ENCODE data around the gene IRF7.

The IRF7 gene

DNA sequence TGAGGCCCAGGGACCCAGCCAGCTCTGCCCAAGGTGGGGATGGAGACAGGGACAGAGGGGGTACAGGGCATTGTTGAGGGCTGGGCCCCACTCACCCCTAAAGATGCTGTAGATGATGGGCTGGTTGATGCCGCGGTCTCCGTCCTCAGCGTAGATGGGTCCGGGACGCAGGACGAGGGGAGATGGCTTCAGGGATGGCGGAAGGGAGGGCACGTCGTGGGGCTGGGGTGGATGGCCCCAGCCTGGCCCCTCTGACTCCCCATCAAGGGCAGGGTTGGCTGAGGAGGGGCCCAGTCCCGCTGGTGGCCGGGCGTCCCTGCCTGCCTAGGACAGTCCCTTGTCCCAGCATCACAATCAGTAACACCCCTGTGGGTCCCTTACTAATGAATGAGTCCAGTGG lies 4.5 kb upstream of the IRF7 start:
- no peak for DNase-seq

DNA sequence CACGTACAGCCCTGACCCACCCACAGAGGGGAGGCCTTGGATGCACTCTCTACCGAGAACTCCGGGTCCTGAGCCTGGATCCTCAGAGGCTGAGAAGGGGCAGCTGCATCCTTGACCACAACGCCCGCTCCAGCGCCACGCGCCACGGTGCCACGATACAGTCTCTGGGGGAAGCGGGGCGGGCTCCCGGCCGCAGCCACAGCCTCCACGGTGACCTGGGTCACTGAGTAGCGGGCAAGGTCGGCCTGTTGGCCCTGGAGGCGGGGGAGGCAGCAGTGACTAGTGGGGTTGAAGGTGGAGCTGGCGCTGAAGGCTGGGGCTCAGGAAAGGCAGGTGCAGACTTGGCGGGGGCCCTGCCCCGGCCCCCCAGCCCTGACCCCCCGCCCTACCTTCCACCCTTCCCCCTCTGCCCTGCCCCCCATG lies 3.9 kb upstream of the IRF7 start:
- no peak for DNase-seq

DNA sequence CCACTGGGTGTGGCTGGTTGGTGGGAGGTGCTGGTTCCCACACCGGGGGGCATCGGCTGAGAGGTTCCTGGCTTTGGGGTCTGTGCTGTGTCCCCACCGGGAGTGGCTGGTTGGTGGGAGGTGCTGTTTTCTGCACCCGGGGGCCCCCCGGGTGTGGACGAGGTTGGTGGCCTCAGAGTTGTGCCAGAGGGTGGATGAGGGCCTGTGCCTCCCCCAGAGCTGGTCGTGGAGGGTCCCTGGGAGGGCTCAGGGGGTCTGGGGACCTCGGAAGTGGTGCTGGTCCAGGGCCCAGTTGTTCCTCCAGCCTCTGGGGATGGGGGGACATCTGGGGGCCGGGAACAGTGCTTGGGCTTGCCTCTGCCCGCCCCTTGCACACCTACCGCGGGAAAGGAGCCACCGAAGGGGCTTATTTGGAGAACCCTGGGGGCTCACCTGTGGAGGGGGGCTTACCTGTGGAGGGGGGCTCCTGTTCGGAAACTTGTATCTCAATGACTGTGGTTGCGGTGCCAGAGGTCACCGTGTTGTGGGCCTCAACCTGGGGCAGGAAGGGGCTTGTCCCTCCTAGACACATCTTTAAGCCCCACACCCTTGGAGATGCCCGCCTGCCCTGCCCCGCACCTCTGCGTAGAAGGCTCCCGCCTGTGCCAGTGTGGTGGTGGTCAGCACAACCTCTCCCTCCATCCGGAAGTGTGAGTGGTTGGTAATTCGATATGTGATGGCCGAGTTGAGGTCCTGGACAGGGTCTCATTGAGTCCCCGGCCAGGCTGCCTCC lies 3.3 kb upstream of the IRF7 start:
- no peak for DNase-seq

DNA sequence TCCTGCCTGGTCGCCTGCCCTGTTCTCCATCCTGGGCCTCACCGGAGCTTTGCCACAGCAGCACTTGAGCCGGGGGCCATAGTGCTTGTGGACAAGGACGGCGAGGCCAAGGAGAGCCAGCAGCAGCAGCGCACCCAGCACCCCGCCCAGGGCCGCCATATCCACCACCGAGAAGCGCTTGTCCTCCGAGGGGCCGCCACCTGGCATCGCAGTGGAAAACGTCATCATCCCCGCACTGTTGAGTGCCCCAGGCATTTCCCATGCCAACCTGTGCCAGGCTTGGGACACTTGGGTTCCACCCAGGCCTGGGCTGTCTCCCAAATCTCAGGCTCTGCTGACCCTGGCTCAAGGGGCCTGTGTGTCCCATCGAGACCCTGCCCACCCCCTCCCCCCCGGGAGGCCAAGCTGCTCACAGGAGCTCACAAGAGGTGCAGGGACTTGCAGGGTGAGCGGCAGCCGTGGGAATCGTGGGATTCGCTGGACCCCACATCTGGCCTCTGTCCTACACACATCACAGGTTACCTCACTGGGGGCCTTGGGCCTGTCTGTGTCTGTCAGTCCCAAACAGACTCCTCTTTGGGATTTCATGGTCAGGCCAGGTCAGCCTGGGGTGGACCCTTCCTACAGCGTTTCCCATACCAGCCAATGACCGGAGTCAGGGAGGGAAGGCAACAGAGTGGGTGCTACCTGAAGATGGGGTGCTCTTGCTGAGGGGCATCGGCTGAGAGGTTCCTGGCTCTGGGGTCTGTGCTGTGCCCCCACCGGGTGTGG lies 2.3 kb upstream of the IRF7 start:
- no peak for DNase-seq

DNA sequence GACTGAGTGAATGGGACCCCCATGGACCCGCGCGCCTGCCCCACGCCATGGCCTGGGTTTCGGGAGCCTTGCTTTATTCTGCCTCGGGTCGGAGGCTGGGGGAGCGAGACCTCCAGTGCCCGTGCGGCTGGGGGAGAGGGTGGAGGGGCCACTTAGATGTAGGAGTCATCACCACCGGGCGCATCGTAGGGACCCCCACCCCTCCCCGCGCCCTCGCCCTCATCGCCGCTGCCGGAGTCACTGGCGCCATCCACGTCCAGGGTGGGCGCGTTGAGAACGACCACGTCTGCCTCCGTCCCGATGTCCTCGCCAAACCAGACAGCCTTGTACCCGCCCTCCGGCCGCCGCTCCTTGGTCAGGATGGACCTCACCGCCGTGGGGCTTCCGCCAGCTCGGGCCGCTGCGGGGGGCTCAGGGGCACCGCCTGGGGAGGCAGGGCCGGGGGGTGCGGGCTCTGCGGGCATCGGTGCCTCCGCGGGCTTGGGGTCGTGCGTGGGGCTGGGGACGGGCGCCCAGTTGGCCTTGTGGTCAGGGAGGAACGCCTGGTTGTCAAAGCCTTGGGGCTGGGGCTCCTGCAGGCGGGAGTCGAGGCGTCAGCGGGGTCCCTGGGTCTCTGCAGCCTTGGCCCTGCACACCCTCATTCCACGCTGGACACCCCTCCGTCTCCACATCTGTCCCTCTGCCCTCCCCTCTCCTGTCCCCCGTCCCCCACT lies 1.6 kb upstream of the IRF7 start:
- no peak for DNase-seq

DNA sequence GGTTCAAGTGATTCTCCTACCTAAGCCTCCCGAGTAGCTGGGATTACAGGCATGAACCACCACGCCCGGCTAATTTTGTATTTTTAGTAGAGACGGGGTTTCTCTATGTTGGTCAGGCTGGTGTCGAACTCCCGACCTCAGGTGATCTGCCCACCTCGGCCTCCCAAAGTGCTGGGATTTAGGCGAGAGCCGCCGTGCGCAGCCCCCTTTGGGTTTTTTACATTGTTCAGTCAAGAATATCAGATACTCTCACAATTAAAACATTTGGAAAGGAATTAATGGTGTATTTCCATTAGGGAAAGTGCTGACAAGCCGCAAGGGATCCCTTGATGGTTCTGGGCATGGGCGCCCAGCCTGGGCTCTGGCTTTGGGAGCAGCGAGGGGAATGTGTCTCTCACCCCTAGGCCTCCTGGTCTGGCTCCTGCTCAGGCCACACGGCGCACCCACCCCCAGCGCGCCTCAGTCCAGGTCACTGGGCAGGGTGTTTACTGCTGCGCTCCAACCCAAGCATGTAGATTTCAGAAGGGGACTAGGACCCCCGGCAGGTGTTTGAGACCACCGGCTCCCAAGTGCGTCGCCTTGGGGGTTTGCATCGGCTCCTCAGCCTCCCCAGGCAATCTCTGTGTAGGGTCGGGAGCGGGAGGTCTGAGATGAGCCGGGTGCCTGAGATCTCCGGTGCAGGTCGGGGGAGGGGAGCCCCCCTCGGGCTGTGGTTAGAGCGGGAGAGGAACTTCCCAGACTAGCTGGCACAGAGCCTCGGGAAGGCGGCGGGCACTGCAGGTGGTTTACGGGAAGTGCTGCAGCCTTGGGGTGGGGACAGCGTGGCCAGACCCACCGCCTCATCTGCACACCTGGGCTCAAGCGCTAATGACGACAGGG lies 809 bp upstream of the IRF7 start:
- DNase-seq: no peak

DNA sequence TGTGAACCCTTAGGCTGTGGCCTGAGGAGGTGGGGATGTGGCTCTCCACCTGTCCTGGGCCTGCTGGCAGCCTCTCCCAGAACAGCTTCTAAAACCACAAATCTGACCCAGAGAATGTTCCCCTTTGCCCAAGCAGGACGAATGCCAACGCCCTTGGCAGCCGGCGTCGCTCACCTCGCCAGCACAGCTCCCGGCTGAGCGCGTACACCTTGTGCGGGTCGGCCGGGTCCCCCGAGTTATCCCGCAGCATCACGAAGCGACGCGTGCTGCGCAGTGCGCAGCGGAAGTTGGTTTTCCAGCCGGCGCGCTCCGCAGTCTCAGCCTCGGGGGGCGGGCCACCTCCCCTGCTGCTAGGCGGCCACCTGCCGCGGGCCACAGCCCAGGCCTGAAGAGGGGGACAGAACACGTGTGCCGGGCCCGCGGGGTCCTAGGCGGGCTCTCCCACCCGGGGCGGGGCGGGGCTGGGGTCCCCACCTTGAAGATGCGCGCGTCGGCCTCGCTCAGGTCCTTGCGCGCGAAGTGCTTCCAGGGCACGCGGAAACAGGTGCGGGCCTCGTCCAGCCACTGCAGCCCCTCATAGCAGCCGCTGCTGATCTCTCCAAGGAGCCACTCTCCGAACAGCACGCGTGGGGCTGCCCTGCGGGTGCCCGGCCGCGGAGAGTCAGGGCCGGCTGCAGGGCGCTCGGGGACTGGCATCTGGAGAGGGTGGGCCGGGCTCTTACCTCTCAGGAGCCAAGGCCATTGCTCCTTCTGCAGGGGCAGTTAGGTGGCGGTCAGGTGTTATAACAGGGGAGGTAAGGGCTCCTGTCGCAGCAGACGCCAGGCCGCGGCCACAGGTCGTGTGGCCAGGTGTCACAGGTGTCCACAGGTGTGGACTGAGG lies 887 bp downstream of the IRF7 start:
- DNase-seq: peak in 1 of 3 experiments; percentile 44

DNA sequence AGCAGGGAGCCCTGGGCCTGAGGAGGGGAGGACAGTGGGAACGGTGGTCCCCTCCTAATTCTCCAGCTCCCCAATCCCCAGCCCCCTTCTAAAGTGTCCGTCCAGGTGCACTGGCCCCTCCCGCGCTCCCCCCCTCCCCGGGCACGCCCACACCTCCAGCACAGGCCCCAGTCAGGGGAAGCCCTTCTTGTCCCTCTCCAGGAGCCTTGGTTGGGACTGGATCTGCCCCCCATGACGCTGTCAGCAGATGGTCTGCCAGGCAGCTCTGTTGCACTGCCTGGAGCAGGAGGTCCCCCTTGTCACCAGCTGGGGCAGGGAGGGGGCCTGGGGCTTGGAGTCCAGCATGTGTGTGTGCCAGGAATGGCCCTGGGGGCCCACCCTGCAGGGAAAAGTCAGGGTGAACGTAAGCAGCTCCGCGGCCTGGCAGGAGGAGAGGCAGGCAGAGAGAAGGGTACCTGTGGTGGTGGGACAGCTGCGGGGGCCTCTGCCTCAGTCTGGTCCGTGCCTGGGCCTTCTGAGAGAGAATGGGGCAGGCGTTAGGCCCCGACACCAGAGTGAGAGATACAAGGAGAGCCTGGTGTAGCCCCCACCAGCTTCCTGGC lies 1.6 kb downstream of the IRF7 start:
- no peak for DNase-seq

DNA sequence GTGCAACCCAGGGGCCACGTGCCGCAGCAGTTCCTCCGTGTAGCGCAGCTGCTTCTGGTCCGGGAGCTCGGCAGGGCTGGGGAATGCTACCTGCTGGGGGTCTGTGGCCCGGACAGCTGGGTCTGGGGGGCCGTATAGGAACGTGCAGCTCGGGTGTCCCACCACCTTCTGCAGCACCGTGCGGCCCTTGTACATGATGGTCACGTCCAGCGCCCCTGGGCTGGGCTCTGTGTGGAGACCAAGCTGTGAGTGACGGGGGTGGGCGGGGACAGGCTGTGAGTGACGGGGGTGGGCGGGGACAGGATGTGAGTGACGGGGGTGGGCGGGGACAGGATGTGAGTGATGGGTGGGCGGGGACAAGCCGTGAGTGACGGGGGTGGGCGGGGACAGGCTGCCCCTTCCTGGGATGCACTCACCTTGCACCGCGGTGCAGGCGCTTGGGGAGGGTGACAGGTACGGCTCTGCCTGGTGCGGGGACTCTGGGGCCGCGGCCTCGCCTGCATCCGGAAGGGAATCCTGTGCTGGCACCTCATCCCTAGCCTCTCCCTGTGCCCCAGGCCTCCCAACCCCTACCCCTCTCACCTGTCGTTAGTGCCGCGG lies 2.3 kb downstream of the IRF7 start:
- DNase-seq: peak; percentile 22 to 63 (median 61)

DNA sequence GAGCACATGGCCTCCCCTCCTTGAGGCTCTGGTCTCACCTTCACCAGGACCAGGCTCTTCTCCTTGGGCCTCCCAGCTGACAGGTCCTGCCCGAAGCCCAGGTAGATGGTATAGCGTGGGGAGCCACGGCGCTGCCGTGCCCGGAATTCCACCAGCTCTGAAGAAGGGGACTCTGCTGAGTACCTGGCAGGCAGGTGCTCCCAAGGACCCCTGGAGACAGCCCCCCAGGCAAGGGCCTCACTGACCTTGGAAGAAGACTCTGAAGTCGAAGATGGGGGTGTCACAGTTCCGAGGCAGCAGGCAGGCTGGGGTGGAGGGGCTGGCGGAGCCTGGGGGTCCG lies 2.8 kb downstream of the IRF7 start:
- DNase-seq: peak in 1 of 3 experiments; percentile 11

DNA sequence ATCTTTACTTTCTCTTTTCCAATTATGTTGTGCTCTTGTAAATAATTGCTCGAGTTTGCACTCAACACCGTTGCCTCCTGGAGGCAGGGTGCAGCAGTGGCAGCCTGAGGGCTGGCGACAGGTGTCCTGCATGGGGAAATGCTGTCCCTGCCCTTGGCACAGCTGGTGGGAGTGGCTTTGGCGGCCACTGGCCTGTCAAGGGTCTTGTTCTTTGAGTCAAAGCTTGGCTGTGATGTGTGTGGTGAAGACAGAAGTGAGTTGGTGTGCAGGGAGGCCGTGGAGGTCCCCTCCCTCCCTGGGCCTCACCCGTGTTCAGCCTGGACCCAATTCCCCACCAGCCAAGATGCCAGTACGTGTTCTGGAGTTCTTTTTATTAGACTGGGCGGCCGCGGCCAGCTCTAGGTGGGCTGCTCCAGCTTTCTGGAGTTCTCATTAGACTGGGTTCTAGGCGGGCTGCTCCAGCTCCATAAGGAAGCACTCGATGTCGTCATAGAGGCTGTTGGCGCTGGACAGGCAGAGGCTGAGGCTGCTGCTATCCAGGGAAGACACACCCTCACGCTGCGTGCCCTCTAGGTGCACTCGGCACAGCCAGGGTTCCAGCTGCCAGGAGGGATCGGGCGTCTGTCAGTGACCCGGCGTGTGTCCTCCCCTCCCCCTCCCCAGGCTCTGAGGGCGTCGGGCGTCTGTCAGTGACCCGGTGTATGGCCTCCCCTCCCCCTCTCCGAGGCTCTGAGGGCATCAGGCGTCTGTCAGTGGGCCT lies 3.4 kb downstream of the IRF7 start:
- peak in 1 of 3 experiments; percentile 32 for DNase-seq

DNA sequence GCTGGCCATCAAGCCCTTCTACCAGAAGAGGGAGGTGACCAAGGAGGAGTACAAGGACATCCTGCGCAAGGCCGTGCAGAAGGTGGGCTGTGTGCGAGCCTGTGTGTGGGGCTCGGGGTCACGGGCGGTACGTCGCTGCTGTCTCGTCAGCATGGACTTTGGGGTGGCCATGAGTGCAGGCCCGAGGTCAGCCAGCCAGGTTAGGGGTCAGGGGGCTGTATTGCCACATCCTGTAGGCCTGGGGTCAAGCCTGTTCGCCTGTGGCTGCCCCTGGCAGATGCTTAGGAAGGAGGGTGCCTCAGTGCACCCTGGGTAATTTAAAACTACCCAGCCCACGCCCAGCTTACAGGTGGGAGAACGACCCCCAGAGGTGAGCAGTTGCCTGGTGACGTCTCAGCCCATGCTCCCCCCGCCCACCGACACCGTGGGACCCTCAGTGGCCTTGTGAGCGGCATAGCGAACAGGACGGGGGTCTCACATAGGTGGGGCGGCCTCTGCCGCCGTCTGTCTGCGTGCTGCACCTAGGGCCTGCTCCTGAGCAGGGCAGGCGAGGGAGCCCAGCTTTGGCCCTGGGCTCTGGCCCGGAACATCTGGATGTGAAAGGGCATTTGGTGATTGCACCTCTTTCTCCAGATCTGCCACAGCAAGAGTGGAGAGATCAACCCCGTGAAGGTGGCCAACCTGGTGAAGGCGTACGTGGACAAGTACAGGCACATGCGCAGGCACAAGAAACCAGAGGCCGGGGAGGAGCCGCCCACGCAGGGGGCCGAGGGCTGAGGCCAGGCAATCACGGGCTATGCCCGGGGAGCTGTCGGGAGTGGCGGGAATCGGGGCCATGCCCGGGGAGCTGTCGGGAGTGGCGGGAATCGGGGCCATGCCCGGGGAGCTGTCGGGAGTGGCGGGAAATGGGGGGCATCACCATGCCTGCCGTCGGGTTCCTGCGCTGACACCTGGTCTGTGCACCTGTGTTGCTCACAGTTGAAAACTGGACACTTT lies 4.5 kb downstream of the IRF7 start:
- DNase-seq: no peak

DNA sequence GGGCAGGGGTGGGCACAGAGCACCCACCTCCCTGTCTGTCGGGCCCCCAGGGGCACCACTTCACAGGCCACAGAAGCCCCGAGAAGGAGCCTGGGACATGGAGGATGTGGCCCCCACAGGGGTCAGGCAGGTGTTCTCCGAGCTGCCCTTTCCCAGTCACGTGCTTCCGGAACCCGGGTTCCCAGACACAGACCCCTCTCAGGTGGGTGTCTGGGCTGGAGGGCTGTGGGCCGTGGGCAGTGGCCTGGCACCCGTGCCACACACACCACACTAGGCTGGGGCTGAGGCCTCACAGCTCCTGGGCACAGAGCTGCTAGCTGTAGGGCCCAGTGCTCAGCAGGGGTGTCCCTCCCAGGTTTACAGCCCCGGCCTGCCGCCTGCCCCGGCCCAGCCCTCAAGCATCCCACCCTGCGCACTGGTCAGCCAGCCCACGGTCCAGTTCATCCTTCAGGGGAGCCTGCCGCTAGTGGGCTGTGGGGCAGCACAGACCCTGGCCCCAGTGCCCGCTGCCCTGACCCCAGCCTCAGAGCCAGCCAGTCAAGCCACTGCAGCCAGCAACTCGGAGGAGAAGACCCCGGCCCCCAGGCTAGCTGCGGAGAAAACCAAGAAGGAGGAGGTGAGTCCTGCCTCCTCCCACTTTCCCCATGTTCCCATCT lies 5.5 kb downstream of the IRF7 start:
- no peak for DNase-seq

DNA sequence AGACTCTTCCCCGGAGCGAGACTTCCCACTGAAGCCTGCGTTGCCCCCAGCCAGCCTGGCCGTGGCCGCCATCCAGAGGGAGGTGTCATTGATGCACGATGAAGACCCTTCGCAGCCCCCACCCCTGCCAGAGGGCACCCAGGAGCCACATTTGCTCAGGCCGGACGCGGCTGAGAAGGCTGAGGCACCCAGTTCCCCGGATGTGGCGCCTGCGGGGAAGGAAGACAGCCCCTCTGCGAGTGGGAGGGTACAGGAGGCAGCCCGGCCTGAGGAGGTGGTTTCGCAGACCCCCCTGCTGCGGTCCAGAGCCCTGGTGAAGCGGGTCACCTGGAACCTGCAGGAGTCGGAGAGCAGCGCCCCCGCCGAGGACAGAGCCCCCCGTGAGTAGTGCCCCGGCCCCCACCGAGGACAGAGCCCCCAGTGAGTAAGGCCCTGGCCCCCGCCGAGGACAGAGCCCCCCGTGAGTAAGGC lies 6.4 kb downstream of the IRF7 start:
- no peak for DNase-seq

DNA sequence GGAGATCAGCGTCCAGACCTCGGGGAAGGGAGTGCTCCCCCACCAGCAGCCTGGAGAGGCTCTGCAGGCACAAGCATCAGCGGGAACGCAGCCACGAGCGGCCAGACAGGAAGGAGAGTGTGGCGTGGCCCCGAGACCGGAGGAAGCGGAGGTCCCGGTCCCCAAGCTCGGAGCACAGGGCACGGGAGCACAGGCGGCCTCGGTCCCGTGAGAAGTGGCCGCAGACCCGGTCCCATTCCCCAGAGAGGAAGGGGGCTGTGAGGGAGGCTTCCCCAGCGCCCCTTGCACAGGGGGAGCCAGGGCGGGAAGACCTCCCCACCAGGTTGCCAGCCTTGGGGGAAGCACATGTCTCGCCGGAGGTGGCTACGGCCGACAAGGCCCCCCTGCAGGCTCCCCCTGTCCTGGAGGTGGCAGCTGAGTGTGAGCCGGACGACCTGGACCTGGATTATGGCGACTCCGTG lies 6.9 kb downstream of the IRF7 start:
- no peak for DNase-seq

DNA sequence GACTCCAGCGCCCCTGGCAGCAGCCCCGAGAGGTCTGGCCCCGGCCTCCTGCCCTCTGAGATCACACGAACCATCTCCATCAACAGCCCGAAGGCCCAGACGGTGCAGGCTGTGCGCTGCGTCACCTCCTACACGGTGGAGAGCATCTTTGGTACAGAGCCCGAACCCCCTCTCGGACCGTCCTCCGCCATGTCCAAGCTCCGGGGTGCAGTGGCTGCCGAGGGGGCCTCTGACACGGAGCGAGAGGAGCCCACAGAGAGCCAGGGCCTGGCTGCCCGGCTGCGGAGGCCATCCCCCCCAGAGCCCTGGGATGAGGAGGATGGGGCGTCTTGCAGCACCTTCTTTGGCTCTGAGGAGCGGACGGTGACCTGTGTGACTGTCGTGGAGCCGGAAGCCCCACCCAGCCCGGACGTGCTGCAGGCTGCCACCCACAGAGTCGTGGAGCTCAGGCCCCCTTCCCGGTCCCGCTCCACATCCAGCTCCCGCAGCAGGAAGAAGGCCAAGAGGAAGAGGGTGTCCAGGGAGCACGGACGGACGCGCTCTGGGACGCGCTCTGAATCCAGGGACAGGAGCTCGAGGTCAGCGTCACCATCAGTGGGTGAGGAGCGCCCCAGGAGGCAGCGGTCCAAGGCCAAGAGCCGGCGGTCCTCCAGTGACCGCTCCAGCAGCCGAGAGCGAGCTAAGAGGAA lies 7.6 kb downstream of the IRF7 start:
- DNase-seq: no peak

DNA sequence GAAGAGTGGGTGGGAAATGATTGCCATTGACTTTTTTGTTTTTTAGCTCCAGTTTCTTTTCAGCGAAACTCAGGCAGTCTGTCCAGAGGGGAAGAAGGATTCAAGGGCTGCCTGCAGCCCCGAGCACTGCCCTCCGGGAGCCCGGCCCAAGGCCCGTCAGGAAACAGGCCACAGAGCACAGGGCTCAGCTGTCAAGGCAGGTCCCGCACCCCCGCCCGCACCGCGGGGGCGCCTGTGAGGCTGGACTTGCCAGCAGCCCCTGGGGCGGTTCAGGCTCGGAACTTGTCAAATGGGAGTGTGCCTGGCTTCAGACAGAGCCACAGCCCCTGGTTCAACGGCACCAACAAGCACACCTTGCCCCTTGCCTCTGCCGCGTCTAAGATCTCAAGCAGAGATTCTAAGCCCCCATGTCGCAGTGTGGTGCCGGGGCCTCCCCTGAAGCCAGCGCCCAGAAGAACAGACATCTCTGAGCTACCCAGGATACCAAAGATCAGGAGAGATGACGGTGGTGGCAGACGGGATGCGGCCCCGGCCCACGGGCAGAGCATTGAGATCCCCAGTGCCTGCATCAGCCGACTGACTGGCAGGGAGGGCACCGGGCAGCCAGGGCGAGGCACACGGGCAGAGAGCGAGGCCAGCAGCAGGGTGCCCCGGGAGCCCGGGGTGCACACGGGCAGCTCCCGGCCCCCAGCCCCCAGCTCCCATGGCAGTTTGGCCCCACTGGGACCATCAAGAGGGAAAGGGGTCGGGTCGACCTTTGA lies 8.6 kb downstream of the IRF7 start:
- DNase-seq: no peak

Measured in NCI-H1417 (cell line).